Ishikawa (cell line): ENCODE measurements around the gene UQCC3.

Experiments
- CEBPB ChIP-seq: IDR thresholded peaks from 2 replicates; pipeline ENCODE4 v1.6.1; 2012
- CREB1 ChIP-seq: IDR thresholded peaks from 2 replicates; pipeline ENCODE4 v1.6.1; 2012; ENCODE audit warnings: low read depth
- EP300 ChIP-seq: IDR thresholded peaks from 2 replicates; pipeline ENCODE4 v1.6.1; 2012; ENCODE audit warnings: borderline replicate concordance
- RAD21 ChIP-seq: IDR thresholded peaks from 2 replicates; pipeline ENCODE4 v1.6.1; 2012; ENCODE audit warnings: low read depth
- YY1 ChIP-seq: IDR thresholded peaks from 2 replicates; pipeline ENCODE4 v1.6.1; 2012; ENCODE audit warnings: low read depth

DNA sequence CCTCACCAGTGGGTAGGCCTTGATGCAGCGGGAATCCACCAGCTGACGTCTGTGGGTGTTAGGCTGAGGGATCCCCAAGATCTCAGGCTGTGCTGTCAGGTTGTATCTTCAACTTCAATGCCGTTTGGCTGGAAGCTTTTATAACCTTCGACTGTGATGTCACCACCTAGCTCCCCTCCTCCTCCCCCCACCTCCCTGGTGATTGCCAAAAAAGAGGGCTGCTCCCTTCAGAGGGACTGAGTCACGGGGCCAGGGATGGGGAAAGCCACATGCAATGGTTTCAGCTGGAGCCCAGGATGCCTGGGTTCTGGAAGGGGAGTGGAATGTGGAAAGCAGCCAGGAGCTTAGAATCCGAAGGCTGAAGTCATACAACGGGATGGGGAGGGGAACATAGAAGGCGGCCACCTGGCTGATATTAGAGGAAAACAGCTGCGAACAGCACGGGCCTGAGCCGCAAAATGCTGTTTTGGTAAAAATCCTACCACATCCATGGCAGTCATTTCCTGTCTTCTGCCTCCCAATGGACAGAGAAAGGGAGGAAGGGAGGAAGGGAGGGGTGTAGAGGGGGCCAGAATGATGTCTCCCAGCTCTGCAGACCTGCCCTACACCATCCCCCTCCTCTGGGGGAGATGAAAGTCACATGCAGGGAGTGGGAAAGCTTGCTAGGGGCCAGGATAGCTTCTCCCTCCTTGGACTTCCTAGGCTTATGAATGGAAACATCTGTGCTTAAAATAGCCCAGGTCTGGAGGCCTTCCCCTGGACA is 18.1 kb downstream of the UQCC3 start, which contains the start of gene LRRN4CL:
- TF ChIP-seq CEBPB (no peak), RAD21 (no peak), YY1 (no peak), EP300 (no peak), CREB1 (no peak)
